Choroid plexus epithelial cell (primary cell): ENCODE results near the gene RBM10.
A peak's percentile ranks its signal among the peaks of the same experiment; 100 is the strongest.

Experiments used
- DNase-seq: peaks from one replicate; pipeline ENCODE4 v3.0.0-alpha.2; 2010; ENCODE audit warnings: low read depth
- H3K4me3 ChIP-seq: 2 replicates; pipeline ENCODE4 v1.5.1; 2011; ENCODE audit warnings: low read depth, mild to moderate bottlenecking, control low read depth, low read length, moderate library complexity
- TF ChIP-seq, protein P1 (sequence below): conservative IDR thresholded peaks from 2 replicates; pipeline ENCODE4 v1.5.1; 2011; ENCODE audit warnings: low read depth, mild to moderate bottlenecking, control low read depth, inconsistent platforms, low read length, moderate library complexity

The RBM10 gene

DNA sequence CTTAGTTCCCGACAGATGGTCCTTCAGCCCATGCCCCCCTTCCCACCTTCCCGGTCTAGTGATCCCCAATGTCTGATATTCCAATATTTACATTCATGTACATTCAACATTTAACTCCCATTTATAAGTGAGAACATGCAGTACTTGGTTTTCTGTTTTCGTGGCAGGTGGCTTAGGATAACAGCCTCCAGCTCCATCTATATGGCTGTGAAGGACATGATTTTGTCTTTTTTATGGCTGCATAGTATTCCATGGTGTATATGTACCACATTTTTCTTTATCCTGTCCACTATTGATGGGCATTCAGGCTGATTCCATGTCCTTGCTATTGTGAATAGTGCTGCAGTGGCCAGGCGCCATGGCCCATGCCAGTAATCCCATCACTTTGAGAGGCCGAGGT is 13.8 kb downstream of the RBM10 start:
- no peak overlapping the region for H3K4me3 ChIP-seq
- TF ChIP-seq, protein P1, sequence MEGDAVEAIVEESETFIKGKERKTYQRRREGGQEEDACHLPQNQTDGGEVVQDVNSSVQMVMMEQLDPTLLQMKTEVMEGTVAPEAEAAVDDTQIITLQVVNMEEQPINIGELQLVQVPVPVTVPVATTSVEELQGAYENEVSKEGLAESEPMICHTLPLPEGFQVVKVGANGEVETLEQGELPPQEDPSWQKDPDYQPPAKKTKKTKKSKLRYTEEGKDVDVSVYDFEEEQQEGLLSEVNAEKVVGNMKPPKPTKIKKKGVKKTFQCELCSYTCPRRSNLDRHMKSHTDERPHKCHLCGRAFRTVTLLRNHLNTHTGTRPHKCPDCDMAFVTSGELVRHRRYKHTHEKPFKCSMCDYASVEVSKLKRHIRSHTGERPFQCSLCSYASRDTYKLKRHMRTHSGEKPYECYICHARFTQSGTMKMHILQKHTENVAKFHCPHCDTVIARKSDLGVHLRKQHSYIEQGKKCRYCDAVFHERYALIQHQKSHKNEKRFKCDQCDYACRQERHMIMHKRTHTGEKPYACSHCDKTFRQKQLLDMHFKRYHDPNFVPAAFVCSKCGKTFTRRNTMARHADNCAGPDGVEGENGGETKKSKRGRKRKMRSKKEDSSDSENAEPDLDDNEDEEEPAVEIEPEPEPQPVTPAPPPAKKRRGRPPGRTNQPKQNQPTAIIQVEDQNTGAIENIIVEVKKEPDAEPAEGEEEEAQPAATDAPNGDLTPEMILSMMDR, result no peak
- no peak for DNase-seq

DNA sequence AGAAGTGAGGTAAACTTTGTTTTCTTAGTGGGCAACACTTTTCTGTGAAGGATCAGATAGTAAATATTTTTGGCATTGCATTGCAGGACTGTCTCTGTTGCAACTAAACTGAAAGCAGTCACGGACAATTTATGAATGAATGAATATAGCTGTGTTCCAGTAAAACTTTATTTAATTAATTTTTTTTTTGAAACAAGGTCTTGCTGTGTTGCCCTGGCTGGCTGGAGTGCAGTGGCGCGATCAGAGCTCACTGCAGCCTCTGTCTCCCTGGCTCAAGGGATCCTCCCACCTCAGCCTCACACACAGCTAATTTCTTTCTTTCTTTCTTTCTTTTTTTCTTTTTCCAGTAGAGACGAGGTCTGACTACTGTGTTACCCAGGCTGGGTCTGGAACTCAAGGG is 15.8 kb downstream of the RBM10 start:
- TF ChIP-seq, protein P1, result no peak
- no peak overlapping the region for H3K4me3 ChIP-seq
- no peak for DNase-seq

DNA sequence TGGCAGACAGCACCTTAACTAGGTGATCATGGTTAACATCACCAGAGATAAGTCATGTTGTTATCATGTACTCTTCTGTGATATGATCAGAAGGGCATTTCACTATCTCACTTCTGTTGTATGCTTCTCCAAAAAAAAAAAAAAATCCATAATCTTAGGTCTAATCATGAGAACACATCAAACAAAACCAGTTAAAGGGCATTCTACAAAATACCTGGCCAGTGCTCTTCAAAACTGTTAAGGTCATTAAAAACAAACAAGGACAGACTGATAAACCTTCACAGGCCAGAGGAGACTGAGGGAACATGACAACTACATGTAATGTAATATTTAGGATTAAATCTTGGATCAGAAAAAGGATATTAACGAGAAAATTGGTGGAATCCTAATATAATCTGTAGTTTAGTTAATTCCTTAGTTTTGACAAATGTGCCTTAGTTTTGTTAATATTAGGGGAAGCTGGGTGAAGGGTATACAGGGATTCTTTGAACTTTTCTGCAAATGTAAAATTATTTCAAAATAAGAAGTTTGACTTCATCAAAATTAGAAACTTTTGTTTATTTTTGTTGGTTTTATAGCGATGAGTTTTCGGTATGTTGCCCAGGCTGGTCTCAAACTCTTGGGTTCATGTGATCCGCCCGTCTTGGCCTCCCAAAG is 18.0 kb downstream of the RBM10 start:
- no peak overlapping the region for H3K4me3 ChIP-seq
- DNase-seq, result no peak
- TF ChIP-seq, protein P1, result no peak

DNA sequence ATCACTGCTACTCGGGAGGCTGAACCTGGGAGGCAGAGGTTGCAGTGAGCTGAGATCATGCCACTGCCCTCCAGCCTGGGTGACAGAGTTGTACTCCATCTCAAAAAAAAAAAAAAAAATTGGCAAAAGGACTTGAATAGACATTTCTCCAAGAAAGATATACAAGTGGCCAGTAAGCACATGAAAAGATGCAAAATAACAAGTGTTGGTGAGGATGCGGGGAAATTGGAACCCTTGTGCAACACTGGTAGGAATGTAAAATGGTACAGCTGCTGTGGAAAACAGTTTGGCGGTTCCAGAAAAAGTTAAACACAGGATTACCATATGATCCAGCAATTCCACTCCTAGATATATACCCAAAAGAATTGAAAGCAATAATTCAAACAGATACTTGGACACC is 19.4 kb downstream of the RBM10 start:
- TF ChIP-seq, protein P1, result no peak
- no peak for DNase-seq
- H3K4me3 ChIP-seq, result no peak overlapping the region

DNA sequence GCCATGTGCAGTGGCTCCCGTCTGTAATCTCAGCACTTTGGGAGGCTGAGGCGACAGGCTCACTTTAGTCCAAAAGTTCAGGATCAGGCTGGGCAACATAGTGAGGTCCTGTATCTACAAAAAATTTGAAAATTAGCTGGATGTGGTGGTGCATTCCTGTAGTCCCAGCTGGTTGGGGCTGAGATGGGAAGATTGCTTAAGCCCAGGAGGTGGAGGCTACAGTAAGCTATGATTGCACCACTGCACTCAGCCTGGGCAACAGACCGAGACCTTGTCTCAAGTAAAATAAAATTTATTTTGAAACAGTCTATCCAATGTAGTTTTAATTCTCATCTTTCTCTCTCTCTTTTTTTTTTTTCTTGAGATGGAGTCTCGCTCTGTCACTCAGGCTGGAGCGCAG is 21.1 kb downstream of the RBM10 start:
- peak; percentile 71 for DNase-seq
- H3K4me3 ChIP-seq, result no peak overlapping the region
- TF ChIP-seq, protein P1, result no peak

DNA sequence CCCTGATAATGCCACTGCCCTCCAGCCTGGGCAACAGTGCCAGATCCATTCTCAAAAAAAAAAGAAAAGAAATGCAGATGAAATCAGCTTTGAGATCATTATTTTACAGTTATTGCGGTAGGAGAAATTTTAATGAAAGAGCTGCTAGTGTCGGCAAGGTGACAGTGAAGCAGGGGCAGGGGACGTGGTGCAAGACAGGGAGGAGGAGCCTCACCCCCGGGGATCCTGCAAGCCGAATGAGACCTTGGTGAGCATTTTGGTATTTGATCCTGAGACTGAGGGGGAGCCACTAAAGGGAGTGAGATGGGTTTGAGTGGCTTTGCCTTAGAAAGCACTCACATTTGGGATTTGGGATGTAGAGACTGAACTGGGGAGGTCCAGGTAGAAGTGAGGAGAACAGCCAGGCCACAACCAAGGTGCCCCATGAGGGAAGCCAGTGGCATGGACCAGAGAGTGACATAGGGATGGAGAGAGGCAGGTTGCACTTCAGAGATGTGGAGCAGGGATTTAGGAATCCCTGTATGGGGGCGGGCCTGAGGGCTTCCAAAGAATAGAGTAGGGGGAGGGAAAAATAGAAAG is 23.6 kb downstream of the RBM10 start:
- TF ChIP-seq, protein P1, result no peak
- no peak for DNase-seq

DNA sequence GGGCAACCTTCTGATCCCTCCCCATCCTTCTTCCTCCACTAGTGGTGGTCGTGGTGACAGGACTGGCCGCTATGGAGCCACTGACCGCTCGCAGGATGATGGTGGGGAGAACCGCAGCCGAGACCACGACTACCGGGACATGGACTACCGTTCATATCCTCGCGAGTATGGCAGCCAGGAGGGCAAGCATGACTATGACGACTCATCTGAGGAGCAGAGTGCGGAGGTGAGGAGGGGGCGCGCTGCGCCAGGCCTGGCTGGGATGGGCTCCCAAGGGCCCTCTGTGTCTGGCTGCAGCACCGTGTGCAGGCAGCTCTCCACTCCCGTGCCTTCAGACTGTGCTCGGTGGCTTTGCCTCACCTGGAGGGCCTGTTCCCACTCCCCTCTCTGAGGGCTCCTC is 24.3 kb downstream of the RBM10 start:
- TF ChIP-seq, protein P1, result no peak
- no peak for DNase-seq
- H3K4me3 ChIP-seq, result no peak overlapping the region

More for the DNA sequence above, 23.6 kb downstream of the RBM10 start:
- no peak overlapping the region for H3K4me3 ChIP-seq
